ENCODE data around the gene DLG2.
"Not testable (repeated sequence)": the region's sequence is repeated elsewhere in the genome, so short reads cannot be mapped to it uniquely, and the experiment has no call there.

DLG2 gene

GRCh38 chr11:85028329-85029101, 598.6 kb downstream of the DLG2 start:
- in situ Hi-C loops (cut with HindIII; ENCODE audit: low sequenced_read_pairs): no loop called here

GRCh38 chr11:85027346-85027745, 599.8 kb downstream of the DLG2 start:
- no peak for DNase-seq (ENCODE audit: low read depth, low spot score)
- no peak overlapping the region for H3K4me3 ChIP-seq (ENCODE audit: low read depth, low read length)
- in situ Hi-C loops (cut with HindIII; ENCODE audit: low sequenced_read_pairs): no loop called here
- no peak for TF ChIP-seq CTCF (IDR thresholded peaks at IDR 0.05; ENCODE audit: low read depth, low read length)

More at GRCh38 chr11:85028329-85029101, 598.6 kb downstream of the DLG2 start:
- no peak for DNase-seq (ENCODE audit: low read depth, low spot score)
- TF ChIP-seq CTCF (IDR thresholded peaks at IDR 0.05; ENCODE audit: low read depth, low read length): no peak
- no peak overlapping the region for H3K4me3 ChIP-seq (ENCODE audit: low read depth, low read length)

GRCh38 chr11:85021058-85021457, 606.1 kb downstream of the DLG2 start:
- no peak overlapping the region for H3K4me3 ChIP-seq (ENCODE audit: low read depth, low read length)
- in situ Hi-C loops (cut with HindIII; ENCODE audit: low sequenced_read_pairs): no loop called here
- no peak for TF ChIP-seq CTCF (IDR thresholded peaks at IDR 0.05; ENCODE audit: low read depth, low read length)
- no peak for DNase-seq (ENCODE audit: low read depth, low spot score)

GRCh38 chr11:84993386-84993785, 633.8 kb downstream of the DLG2 start:
- H3K4me3 ChIP-seq (ENCODE audit: low read depth, low read length): no peak overlapping the region
- in situ Hi-C loops (cut with HindIII; ENCODE audit: low sequenced_read_pairs): no loop called here
- peak; percentile 25 for TF ChIP-seq CTCF (IDR thresholded peaks at IDR 0.05; ENCODE audit: low read depth, low read length)
- no peak for DNase-seq (ENCODE audit: low read depth, low spot score)

- H3K4me3 ChIP-seq (ENCODE audit: low read depth, low read length): no peak overlapping the region
- TF ChIP-seq CTCF (IDR thresholded peaks at IDR 0.05; ENCODE audit: low read depth, low read length): no peak
- DNase-seq (ENCODE audit: low read depth, low spot score): no peak
- in situ Hi-C loops (cut with HindIII; ENCODE audit: low sequenced_read_pairs): no loop called here
Observed at GRCh38 chr11:84990141-84990540, 637.0 kb downstream of the DLG2 start.

GRCh38 chr11:84987686-84988187, 639.4 kb downstream of the DLG2 start:
- DNase-seq (ENCODE audit: low read depth, low spot score); H3K4me3 ChIP-seq (ENCODE audit: low read depth, low read length); in situ Hi-C loops (cut with HindIII; ENCODE audit: low sequenced_read_pairs): not testable (repeated sequence)

- TF ChIP-seq CTCF (IDR thresholded peaks at IDR 0.05; ENCODE audit: low read depth, low read length): no peak
- no peak for DNase-seq (ENCODE audit: low read depth, low spot score)
- no peak overlapping the region for H3K4me3 ChIP-seq (ENCODE audit: low read depth, low read length)
- in situ Hi-C loops (cut with HindIII; ENCODE audit: low sequenced_read_pairs): no loop called here
Observed at GRCh38 chr11:84981301-84981700, 645.8 kb downstream of the DLG2 start.

Measured in astrocyte of the spinal cord (primary cell).